Prostate gland (tissue), 2 donors: ENCODE data around the gene DCST1. TPM values are rescaled to one million over a fixed set of nuclear protein-coding genes. Genes with fewer than 3 reads are reported as not detected.
A peak's percentile ranks its signal among the peaks of the same experiment; 100 is the strongest.

Experiments
- DNase-seq: peaks from one replicate; pipeline ENCODE4 v3.0.0-alpha.2; 2019; ENCODE audit warnings: low spot score
- H3K27ac ChIP-seq, 2 donors: fragments of 200-600 bp; sonication (generic); 2 replicates each; pipeline ENCODE4 v1.5.1; 2017 to 2019
- H3K27me3 ChIP-seq: fragments of 200-600 bp; sonication (generic); replicated peaks from 2 replicates; pipeline ENCODE4 v1.5.1; 2019; ENCODE audit not compliant: insufficient read depth
- H3K36me3 ChIP-seq, 2 donors: fragments of 200-600 bp; sonication (generic); 1 replicate in 1 of 2; 2 replicates in 1 of 2; pipeline versions ENCODE4 v1.5.1 to v1.8.1; 2017 to 2019
- H3K4me1 ChIP-seq: fragments of 200-600 bp; sonication (generic); replicated peaks from 2 replicates; pipeline ENCODE4 v1.5.1; 2019
- H3K4me3 ChIP-seq, 2 donors: fragments of 200-600 bp; sonication (generic); 2 replicates each; pipeline ENCODE4 v1.5.1; 2017 to 2019
- H3K9me3 ChIP-seq: fragments of 200-600 bp; sonication (generic); 2 replicates; pipeline ENCODE4 v1.5.1; 2017
- CTCF ChIP-seq, 4 experiments: fragments of 200-600 bp in 2 of 4; fragments of 450-650 bp in 2 of 4; sonication (generic) in 2 of 4; IDR thresholded peaks; 1 replicate in 3 of 4; 2 replicates in 1 of 4; pipeline ENCODE4 v1.5.1; 2016 to 2019; ENCODE audit warnings: antibody characterized with exemption in 4 of 4, mild to moderate bottlenecking in 2 of 4, moderate library complexity in 2 of 4
- POLR2A ChIP-seq: fragments of 450-650 bp; IDR thresholded peaks from one replicate; pipeline ENCODE4 v1.6.1; 2016; ENCODE audit warnings: antibody characterized with exemption, mild to moderate bottlenecking
- POLR2AphosphoS5 ChIP-seq: sonication (generic); formaldehyde crosslinking; IDR thresholded peaks from one replicate; pipeline ENCODE4 v1.6.1; 2017; ENCODE audit warnings: antibody characterized with exemption
- WGBS: methylation state at CpG from one replicate; pipeline ENCODE4 v1.1.5; 2018; 5-methylcytosine and 5-hydroxymethylcytosine counted together
- intact Hi-C: fragments of 100-400 bp; cut with DNase I; formaldehyde crosslinking; loops from one replicate; pipeline ENCODE4 v1.14.2; 2022
- total RNA-seq, 2 donors: library from RNA; depleted of rRNA; stranded (reverse); fragments of >200 nt; gene quantifications; one replicate each; pipeline ENCODE4 v1.1.0, GENCODE V29; 2016

The DCST1 gene
- total RNA-seq, 2 donors from 2014 or later, result 0.51 TPM; not detected in 1

- DNase-seq, result peak; percentile 76
- H3K4me1 ChIP-seq, result peaks cover 45% of the 10 kb centered on the region
Measured at GRCh38 chr1:155078469-155079209, 45.0 kb downstream of the DCST1 start, which contains the start of gene EFNA3. Gene EFNA3, plus strand, starts transcription at chr1:155078837. Its CDS starts 105 bp downstream, at chr1:155078942.

GRCh38 chr1:155079210-155079486 lies 45.5 kb downstream of the DCST1 start:
- Histone ChIP-seq H3K4me1 (peaks cover 45% of the 10 kb centered on the region), H3K36me3 (no peaks in the 10 kb centered on the region), H3K4me3 (peak overlapping the region; percentile 30 to 44), H3K27me3 (no peaks in the 10 kb centered on the region), H3K27ac (no peak overlapping the region), H3K9me3 (no peaks in the 10 kb centered on the region)
- WGBS, result 5% methylated on average over 10 of the region's 10 CpGs
- DNase-seq, result no peak
- intact Hi-C loops, result no loop called here
- no peak for TF ChIP-seq CTCF (IDR thresholded peaks at IDR 0.05)
- TF ChIP-seq POLR2AphosphoS5, result no peak
- TF ChIP-seq POLR2A, result no peak

More at GRCh38 chr1:155078469-155079209, 45.0 kb downstream of the DCST1 start, which contains the start of gene EFNA3:
- peak within 1 kb of the TSS; percentile 30 to 44 for H3K4me3 ChIP-seq
- H3K9me3 ChIP-seq, result no peaks in the 10 kb centered on the region
- no peaks in the 10 kb centered on the region for H3K36me3 ChIP-seq
- H3K27me3 ChIP-seq, result no peaks in the 10 kb centered on the region
- WGBS, result 2% methylated on average over 52 of the region's 59 CpGs
- TF ChIP-seq POLR2A (peak; percentile 68), POLR2AphosphoS5 (peak; percentile 5), CTCF (IDR thresholded peaks at IDR 0.05) (no peak)
- intact Hi-C loops, result no loop called here
- peak within 1 kb of the TSS in 1 of 2 donors; percentile 30 for H3K27ac ChIP-seq

GRCh38 chr1:155079487-155080311 lies 46.1 kb downstream of the DCST1 start:
- Histone ChIP-seq H3K4me3 (peak overlapping the region; percentile 30 to 44), H3K27ac (peak overlapping the region in 1 of 2 donors; percentile 11), H3K27me3 (no peaks in the 10 kb centered on the region), H3K9me3 (no peaks in the 10 kb centered on the region), H3K36me3 (no peaks in the 10 kb centered on the region), H3K4me1 (peaks cover 48% of the 10 kb centered on the region)
- TF ChIP-seq POLR2A (no peak), CTCF (IDR thresholded peaks at IDR 0.05) (no peak), POLR2AphosphoS5 (no peak)
- WGBS, result 0% methylated on average over 40 of the region's 67 CpGs
- DNase-seq, result no peak
- intact Hi-C loops, result no loop called here

- H3K27ac ChIP-seq, result peak overlapping the region in 1 of 2 donors; percentile 11
- no peaks in the 10 kb centered on the region for H3K9me3 ChIP-seq
- peak overlapping the region; percentile 30 to 44 for H3K4me3 ChIP-seq
- DNase-seq, result no peak
- H3K36me3 ChIP-seq, result no peaks in the 10 kb centered on the region
- peaks cover 48% of the 10 kb centered on the region for H3K4me1 ChIP-seq
- WGBS, result 2% methylated on average over 52 of the region's 71 CpGs
- intact Hi-C loops, result no loop called here
- H3K27me3 ChIP-seq, result no peaks in the 10 kb centered on the region
- TF ChIP-seq POLR2AphosphoS5 (peak; percentile 7), POLR2A (no peak), CTCF (IDR thresholded peaks at IDR 0.05) (no peak)
Measured at GRCh38 chr1:155080312-155081228, 46.9 kb downstream of the DCST1 start.
